HEK293 (cell line): Measurements from ENCODE around the gene CELA2A.

Source experiments
- CTCF ChIP-seq: fragments of 450-650 bp; formaldehyde crosslinking; IDR thresholded peaks from 2 replicates; pipeline ENCODE4 v1.5.1; 2016; ENCODE audit warnings: missing biosample characterization, missing genetic modification characterization
- GFI1B ChIP-seq: fragments of 450-650 bp; formaldehyde crosslinking; IDR thresholded peaks from 2 replicates; pipeline ENCODE4 v1.5.1; 2016; ENCODE audit warnings: missing biosample characterization, missing genetic modification characterization
- YY1 ChIP-seq: fragments of 450-650 bp; formaldehyde crosslinking; IDR thresholded peaks from 2 replicates; pipeline ENCODE4 v1.5.1; 2018; ENCODE audit warnings: missing biosample characterization, missing genetic modification characterization
- ZNF785 ChIP-seq: fragments of 450-650 bp; formaldehyde crosslinking; IDR thresholded peaks from 2 replicates; pipeline ENCODE4 v1.5.1; 2016; ENCODE audit warnings: missing biosample characterization, missing genetic modification characterization

GRCh38 chr1:15440357-15440756, 16.2 kb upstream of the CELA2A start:
- TF ChIP-seq GFI1B (no peak), YY1 (tag by site-specific recombination) (no peak), ZNF785 (no peak), CTCF (tag by site-specific recombination) (no peak)
